Posterior vena cava (tissue), 2 donors: Measurements from ENCODE around the gene TRIP10. TPM values are rescaled to one million over a fixed set of nuclear protein-coding genes. Genes with fewer than 3 reads are reported as not detected.
A peak's percentile ranks its signal among the peaks of the same experiment; 100 is the strongest.

Experiments
- DNase-seq: peaks from one replicate; pipeline ENCODE4 v3.0.0-alpha.2; 2020; ENCODE audit warnings: low spot score
- intact Hi-C, 2 donors: fragments of 100-400 bp; cut with DNase I; formaldehyde crosslinking; loops; one replicate each; pipeline versions ENCODE4 v1.14.1 to v1.14.2; 2022 to 2023
- total RNA-seq, 2 donors: library from RNA; stranded (reverse); fragmentation: NEBNext Ultra II Directional; extraction: Animal tissue kit (Norgen Biotek cat#: 25700); gene quantifications; one replicate each; pipeline ENCODE4 v1.2.1, GENCODE V29; 2021
- donor health status: DM: yes; HTN: yes; CAD: no.
- donor health status: DM: yes; HTN: yes; CAD: no.

The TRIP10 gene
- total RNA-seq, 2 donors from 2014 or later, result 83.2 to 92.6 TPM

DNA sequence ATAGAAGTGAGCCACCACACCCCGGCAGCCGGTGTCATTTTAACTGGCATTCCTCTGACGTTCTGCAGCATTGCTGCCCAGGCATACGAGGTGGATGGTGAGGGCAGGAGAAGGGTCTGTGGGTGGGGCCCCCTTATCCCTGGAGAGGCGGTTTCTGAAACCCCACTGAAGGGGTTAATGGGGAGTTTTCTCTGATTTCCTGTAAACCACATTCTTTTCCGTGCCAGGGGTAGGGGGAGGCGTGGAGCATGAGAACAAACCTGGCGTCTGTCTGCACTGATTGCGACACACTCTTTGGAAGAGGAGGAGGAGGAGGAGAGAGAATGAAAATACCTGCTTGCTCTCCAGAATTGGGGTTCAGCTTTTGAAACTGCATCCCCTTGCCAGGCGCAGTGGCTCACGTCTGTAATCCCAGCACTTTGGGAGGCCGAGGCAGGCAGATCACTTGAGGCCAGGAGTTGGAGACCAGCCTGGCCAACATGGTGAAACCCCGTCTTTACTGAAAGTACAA, 16.3 kb upstream of the TRIP10 start:
- DNase-seq, result peak; percentile 79
- intact Hi-C loops, result no loop called here

DNA sequence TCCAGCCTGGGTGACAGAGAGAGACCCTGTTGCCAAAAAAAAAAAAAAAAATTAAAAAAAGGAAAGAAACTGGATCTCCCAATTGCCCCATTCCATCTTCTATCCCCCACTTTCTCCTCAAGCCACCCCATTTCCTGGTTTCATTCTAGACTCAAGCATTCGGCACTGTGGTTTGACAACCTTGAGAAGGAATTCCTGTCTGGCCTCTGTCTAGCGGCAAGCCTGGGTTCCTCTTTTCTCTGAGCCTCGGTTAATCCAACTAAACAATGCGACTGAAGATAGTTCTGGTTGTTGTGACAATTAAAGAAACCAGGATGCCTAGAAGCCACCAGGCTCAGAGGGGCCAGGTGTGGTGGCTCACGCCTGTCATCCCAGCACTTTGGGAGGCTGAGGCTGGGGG, 15.7 kb upstream of the TRIP10 start:
- intact Hi-C loops, result no loop called here
- DNase-seq, result peak; percentile 40

DNA sequence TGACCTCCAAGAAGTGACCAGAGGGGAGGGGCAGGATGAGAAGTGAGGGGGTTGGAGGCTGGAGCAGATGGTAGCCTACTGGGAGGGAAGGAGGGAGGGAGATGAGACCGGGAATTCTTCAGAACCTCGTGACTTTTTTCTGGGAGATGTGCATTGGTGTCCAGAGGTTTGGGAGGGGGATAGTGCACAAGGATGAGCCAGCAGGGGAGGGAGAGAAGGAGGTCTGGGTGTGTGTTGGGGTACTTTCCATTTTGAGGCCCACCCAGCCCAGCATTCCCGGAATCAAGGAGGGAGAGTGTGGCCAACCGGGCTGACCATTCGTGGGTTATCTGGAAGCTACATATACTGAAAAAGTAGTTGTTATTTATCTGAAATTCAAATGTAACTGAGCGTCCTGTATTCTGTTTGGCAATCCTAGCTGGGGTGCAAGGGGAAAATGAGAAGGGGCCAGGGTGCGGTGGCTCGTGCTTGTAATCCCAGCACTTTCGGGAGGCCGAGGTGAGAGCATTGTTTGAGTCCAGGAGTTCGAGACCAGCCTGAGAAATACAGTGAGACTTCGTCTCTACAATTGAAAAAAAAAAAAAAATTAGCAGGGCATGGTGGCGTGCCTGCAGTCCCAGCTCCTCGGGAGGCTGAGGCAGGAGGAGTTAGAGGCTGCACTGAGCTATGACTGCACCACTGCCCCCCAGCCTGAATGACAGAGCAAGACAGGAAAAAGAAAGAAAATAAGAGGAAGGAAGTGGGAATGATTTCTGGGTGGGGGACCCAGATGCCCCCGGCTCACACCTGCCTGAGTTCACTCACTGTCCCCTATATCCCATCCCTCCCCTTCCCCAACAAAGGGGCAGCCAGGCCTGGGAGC, 14.6 kb upstream of the TRIP10 start:
- peak; percentile 66 for DNase-seq
- intact Hi-C loops, result no loop called here

DNA sequence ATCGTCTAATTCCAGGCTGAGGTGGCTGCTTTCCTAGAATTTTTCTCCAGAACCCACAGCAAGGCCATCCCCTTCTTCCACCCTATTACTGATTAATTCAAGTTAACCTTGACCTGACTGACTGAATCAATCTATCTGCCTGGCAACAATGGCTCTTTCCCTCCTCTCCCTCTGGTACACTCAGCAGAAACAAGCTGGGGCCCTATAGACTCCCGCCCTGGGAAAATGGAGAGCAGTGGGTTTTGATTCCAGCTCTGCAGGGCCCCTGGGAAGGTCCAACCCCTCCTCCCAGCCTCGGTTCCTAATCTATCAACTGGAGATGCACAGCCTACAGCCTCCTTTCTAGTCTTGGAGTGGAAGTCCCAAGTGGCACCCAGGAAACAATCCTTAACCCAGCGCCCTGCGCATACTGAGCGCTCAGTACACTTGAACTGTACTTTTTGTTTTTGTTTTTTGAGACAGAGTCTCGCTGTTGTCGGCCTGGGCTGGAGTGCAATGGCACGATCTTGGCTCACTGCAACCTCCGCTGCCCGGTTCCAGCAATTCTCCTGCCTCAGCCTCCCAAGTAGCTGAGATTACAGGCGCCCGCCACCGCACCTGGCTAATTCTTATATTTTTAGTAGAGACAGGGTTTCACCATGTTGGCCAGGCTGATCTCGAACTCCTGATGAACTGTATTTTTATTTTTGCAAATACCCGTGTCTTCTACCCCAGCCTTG, 13.8 kb upstream of the TRIP10 start:
- DNase-seq, result no peak
- intact Hi-C loops, result no loop called here

DNA sequence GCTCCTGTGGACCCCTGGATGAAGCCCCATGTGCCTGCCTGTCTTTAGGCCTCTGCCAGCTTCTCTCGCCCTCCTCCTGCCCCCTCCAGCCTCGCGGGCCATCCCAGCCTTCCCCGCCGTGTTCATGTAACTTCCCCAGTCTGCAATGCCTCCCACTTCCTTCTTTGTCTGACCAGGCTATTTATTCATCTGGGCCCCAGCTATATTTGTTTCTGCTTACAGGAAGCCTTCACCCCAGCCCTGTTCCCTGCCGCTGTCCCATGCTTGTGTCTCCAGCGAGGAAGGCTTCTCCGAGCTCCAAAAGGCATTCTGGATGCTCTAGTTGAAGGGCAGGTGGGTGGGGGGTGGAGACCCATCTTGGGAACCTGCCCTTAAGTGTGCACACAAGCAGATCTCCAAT, 11.1 kb upstream of the TRIP10 start:
- DNase-seq, result no peak
- intact Hi-C loops, result no loop called here

DNA sequence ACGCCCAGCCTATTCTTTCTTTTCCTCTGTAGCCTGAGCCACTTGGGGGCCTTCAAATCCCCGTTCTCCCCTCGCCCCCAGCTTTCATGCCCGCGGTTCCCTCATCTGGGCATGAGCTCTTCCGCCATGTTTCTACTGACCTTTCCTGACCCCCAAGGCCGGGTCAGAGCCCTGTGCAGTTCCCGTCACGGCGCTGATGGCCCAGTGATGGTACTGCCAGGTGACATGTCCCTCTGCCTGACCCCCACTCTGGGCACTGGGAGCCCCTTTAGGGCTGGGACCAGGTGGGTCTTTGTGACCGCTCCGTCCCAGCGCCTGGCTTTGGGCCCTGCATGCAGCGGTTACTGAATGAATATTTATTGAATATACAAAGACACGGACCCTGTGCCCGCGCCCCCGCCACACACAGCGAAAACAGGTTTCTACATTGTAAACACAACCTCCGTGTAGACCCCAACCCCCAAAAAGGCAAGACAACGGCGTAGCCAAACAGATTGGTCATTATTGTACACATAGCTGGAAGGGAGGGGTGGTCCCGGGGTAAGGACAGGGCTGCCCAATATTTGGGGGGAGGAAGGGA, 9.8 kb upstream of the TRIP10 start:
- intact Hi-C loops, result no loop called here
- DNase-seq, result no peak

DNA sequence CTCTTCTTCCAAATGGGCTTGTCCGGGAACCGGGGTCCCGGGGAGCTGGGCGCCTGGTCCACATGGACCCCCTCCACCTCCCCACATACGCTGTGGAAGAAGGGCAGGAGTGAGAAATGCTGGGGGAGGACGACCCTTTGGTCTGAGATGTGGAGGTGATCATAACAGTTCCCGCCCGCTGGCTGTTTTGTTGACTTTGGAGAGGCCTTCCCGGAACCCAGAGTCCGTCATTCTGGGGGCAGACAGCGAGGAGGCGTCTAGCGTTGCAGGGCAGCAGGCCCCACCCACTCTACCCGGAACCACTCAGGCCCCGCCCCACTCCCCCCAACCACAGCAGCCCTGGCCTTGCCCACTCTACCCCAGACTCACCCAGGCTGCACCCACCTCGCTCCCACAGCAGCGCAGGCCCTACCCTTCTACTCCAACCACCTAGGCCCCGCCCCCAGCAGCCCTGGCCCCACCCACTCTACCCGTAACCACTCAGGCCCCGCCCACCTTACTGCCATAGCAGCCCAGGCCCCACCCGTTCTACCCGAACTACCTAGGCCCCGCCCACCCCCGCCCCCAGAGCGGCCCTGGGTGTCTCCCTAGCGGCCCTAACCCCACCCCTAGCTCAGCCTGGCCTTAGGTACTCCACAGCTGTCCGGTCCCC, 9.2 kb upstream of the TRIP10 start:
- intact Hi-C loops, result no loop called here
- peak; percentile 91 for DNase-seq

DNA sequence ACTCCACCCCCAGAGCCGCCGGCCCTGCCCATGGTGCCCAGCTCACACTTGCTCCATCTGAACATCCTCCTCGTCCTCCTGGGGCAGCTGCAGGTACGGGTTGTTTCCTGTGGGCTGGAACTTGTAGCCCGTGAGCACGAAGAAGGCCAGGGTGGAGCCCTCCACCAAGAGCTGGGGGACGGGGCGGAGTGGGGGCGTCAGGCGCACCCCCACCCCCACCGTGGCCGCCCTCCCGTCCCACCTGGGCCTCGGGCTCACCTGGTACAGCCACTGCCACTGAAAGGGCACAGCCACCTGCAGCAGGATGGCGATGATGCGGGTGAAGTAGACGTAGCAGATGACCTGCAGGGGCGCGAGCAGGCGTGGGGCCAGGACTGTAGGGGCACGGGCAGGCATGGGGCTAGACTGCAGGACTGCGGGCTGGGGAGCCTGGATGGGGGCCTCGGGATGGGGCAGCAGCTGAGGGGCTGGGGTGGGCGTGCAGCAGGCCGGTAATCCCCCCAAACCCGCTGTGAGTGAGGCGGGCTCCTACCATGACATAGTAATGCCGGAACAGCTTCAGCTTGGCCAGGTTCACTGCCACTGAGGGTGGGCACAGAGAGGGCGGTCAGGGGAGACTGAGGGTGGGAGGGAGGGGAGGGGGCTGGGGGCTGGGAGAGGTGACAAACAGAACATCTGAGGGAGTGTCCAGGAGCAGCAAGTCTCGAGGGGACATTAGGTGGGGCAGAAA, 8.4 kb upstream of the TRIP10 start:
- intact Hi-C loops, result no loop called here
- DNase-seq, result no peak

DNA sequence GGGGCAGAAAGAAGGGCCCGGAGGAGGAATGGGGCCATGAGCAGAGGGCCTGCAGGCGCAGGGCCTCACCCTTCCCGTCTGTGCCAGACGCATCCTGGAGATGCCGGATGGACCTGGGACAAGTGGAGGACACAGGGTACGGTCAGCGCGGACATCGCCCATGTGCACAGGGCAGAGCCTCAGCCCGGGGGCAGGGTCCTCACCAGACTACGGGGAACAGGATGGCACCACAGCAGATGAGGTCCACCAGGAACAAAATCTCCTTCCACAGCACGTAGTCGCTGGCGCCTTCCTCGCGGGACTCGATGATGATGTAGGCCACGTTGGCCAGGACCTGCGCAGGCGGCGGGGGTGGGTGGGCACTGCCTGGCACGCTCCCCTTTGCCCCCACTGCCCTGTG, 7.7 kb upstream of the TRIP10 start:
- intact Hi-C loops, result no loop called here
- DNase-seq, result no peak

DNA sequence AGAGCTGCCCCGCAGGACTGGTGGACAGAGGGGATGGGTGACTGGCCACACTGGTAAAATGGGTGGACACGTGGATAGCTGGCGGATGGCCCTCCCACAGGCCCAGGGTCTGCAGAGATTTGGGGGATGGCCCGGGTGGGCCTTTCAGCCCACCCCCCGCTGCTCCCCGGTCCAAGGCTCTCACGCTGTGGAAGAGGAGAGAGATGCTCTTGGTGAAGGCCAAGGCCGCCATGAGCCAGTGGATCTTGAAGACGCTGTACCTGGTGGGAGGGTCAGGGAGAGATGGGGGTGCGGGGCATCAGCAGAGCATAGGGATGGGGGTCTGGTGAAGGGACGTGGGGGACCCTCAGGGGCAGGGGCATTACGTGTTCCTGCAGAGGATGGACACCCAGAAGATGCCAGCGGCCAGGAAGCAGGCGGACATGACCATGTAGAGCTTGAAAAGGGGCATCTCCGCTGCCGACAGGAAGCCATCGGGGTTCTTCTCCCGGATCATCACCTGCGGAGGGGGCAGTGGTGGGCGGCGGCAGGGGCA, 6.6 kb upstream of the TRIP10 start:
- intact Hi-C loops, result no loop called here
- DNase-seq, result no peak

DNA sequence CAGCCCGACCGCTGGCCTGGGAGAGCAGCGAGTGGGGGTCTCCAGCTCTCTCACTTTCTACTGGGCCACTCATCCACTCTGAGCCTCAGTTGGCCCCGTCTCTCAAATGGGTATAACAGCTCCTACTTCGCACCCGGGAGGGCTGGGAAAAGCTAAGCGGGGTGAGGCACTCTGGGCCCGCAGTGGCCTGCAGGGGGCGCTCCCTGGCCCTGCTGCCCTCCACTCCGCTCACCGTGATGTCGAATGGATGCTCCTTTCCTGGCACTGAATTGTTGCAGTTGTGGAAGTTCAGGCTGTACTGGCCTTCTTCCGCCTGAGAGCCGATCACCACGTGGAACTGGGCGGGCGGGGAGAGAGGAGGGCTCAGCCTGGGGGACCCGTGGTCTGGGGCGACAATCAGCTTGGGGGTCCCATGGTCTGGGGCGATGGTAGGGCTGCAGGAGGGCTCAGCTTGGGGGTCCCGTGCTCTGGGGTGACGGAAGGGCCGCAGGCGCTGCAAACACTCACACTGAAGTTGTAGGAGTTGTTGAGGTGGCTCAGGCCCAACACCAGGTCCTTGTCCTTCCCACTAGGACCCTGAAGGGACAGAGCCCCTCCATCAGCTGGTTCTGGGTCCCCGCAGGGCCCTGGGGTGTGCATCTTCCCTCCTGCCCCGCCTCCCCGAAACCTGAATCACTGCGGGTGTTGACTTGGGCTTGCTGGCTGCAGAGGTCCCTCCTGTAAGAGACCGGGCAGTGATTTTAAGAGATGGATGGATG, 6.0 kb upstream of the TRIP10 start:
- DNase-seq, result no peak
- intact Hi-C loops, result no loop called here

DNA sequence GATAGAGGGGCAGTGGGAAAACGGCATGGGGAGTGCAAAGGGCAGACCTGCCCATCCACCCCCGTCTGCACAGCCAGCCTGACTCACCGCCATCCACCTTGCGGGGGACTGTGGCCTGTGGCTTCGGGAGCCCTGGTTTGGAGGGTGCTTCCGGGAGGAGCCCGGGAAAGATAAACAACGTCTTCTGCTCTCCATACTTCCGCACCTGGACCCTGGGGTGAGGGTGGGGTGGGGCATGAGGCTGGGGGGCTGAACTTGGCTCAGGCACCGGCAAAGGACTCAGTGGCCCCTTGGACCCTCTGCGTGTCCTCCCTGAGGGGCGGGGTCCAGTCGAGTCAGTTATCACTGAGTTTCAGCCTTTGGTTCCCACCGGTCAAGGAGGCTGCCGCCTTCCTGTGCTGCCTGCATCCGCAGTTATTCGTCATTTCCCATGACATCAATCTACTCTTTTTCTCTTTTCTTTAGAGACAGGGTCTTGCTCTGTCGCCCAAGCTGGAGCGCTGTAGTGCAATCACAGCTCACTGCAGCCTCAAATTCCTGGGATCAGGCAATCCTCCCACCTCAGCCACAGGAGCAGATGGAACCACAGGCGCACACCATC, 5.3 kb upstream of the TRIP10 start:
- no peak for DNase-seq
- intact Hi-C loops, result no loop called here

DNA sequence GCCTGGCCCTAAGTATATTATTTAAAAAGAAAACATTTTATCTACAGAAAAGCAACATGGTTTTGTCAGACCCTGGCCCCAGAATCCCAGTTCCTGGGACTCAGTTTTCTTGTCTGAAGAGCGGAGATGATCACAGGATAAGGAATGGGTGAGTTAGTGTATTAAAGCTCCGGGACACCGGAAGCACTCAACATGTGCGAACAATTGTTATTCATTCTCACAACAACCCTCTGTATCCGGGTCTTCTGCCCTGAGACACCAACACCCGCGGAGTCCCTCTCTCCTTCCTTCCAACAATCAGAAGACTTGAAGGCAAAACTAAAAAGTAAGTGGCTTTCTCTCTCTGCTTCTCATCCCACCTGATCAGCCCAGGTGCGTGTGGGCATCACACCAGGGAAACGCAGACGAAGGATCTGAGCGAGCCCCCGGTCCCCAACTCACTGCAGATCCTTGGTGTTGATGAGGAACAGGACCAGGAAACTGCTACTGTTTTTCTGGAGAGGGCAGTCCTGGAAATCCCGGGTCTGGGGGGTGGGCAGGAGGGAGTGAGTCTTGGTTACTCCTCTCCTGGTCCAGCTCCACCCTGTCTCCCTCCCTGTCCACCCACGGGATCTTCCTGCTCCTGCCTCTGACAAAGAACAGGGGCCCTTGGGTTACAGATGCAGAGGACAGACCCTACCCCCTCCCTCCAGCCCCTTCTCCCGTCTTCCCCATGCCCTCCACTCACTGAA, 4.1 kb upstream of the TRIP10 start:
- intact Hi-C loops, result no loop called here
- DNase-seq, result no peak

DNA sequence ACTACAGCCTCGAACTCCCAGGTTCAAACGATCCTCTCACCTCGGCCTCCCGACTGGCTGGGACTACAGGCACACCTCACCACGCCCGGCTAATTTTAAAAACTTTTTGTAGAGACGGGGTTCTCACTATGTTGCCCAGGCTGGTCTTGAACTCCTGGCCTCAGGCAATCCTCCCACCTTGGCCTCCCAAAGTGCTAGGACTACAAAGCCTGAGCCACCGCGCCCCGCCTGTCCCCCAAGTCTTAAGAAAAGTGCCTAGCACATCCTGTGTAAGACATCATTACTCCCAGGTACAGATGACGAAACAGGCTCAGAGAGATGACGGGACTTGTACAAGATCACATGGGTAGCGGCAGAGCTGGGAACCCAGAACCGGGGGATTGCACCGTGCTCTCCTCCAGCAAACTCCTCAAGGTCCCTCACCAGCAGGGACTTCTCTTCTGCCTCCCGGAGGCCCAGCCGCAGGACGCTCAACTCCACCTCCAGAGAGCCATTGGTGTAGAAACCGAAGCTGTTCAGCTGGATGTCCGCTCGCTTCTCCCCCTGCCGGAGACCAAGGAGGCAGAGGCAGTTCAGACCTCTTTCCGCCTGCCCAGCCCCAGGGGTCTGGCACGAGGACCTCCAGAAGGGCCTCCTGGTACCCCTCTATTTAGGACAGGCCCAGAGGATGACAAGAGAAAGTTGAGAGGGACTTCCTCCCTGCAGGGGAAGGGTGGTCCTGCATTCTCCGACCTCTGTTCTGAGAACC, 3.1 kb upstream of the TRIP10 start:
- peak; percentile 94 for DNase-seq
- intact Hi-C loops, result no loop called here

DNA sequence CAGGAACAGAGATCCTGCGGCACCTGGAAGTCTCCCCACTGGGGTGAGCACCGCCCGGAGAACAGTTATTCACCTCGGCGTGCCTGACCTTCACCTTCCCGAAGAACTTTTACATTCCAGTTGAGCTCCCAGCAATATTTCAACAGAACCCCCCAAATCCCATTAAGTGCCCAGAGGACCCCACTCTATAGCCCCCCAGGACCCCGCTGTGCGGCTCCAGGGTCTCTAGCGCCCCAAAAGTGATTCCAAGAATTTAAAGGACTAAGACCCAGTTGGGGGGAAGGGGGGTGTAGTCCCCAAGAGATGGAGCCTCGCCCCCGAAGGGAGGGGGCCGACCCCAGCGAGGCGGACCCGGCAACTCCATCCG, 2.6 kb upstream of the TRIP10 start:
- no peak for DNase-seq
- intact Hi-C loops, result no loop called here

DNA sequence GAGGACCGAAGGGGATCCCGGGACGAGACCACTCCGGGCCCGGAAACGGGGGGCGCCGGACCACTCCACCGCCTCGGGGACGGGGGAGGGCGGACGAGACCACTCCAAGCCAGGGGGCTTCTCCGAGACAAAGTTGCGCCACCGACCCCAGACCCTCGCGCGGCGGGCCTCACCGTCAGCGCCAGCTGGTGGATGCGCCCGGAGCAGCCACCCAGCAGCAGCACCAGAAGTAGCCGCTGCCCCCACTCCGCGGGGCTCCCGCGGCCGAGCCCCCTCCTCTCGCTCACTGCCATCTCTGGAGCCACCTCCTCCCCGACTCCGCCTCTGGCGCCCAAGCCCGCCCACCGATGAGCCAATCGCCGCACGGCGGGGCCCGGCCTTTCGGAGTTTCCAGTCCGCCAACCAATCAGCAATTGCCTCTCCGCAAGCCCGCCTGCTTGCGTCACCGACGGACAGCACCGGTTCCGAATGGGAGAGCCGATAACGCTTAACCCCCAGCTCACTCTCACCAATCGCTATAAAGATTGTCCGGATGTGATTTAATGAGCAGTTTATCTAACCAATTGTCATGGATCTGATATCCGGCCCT, 2.1 kb upstream of the TRIP10 start, which contains the start of gene GPR108:
TSS of gene GPR108 (minus strand) at position 297 of the 589 bp plus-strand sequence. CDS start at position 293, 4 bp downstream.
- intact Hi-C loops, result no loop called here
- DNase-seq, result peak; percentile 100
